ENCODE measurements around the gene KCNAB1.

KCNAB1 gene

GRCh38 chr3:156163848-156164247 lies 43.5 kb downstream of the KCNAB1 start:
- DNase-seq (ENCODE audit: low read depth): no peak
- TF ChIP-seq CTCF (IDR thresholded peaks at IDR 0.05; ENCODE audit: control insufficient read depth, extremely low read depth, insufficient read depth): no peak
- no peak overlapping the region for H3K4me3 ChIP-seq (ENCODE audit: low read depth, low read length)

GRCh38 chr3:156166808-156167207 lies 46.4 kb downstream of the KCNAB1 start:
- DNase-seq (ENCODE audit: low read depth): no peak
- H3K4me3 ChIP-seq (ENCODE audit: low read depth, low read length): no peak overlapping the region
- no peak for TF ChIP-seq CTCF (IDR thresholded peaks at IDR 0.05; ENCODE audit: control insufficient read depth, extremely low read depth, insufficient read depth)

GRCh38 chr3:156170571-156170970 lies 50.2 kb downstream of the KCNAB1 start:
- TF ChIP-seq CTCF (IDR thresholded peaks at IDR 0.05; ENCODE audit: control insufficient read depth, extremely low read depth, insufficient read depth): no peak
- no peak overlapping the region for H3K4me3 ChIP-seq (ENCODE audit: low read depth, low read length)
- DNase-seq (ENCODE audit: low read depth): no peak

GRCh38 chr3:156171281-156172267 lies 51.2 kb downstream of the KCNAB1 start:
- no peak overlapping the region for H3K4me3 ChIP-seq (ENCODE audit: low read depth, low read length)
- no peak for TF ChIP-seq CTCF (IDR thresholded peaks at IDR 0.05; ENCODE audit: control insufficient read depth, extremely low read depth, insufficient read depth)
- peak; percentile 70 for DNase-seq (ENCODE audit: low read depth)

GRCh38 chr3:156172536-156172935 lies 52.2 kb downstream of the KCNAB1 start:
- DNase-seq (ENCODE audit: low read depth): no peak
- H3K4me3 ChIP-seq (ENCODE audit: low read depth, low read length): no peak overlapping the region
- TF ChIP-seq CTCF (IDR thresholded peaks at IDR 0.05; ENCODE audit: control insufficient read depth, extremely low read depth, insufficient read depth): no peak

- no peak for DNase-seq (ENCODE audit: low read depth)
- TF ChIP-seq CTCF (IDR thresholded peaks at IDR 0.05; ENCODE audit: control insufficient read depth, extremely low read depth, insufficient read depth): peak; percentile 25; the same call in 1 of the 2 replicates
- H3K4me3 ChIP-seq (ENCODE audit: low read depth, low read length): no peak overlapping the region
Observed at GRCh38 chr3:156174229-156174847, 54.0 kb downstream of the KCNAB1 start.
